Measurements from ENCODE around the gene XPO1. TPM values are rescaled to one million over a fixed set of nuclear protein-coding genes. Genes with fewer than 3 reads are reported as not detected.
"Not testable (repeated sequence)": the region's sequence is repeated elsewhere in the genome, so short reads cannot be mapped to it uniquely, and the experiment has no call there.

XPO1 gene
- total and polyA plus RNA-seq, 12 donors: 48.6 to 137 (median 79.1) TPM

- DNase-seq: no peak
- TF ChIP-seq, protein P1, sequence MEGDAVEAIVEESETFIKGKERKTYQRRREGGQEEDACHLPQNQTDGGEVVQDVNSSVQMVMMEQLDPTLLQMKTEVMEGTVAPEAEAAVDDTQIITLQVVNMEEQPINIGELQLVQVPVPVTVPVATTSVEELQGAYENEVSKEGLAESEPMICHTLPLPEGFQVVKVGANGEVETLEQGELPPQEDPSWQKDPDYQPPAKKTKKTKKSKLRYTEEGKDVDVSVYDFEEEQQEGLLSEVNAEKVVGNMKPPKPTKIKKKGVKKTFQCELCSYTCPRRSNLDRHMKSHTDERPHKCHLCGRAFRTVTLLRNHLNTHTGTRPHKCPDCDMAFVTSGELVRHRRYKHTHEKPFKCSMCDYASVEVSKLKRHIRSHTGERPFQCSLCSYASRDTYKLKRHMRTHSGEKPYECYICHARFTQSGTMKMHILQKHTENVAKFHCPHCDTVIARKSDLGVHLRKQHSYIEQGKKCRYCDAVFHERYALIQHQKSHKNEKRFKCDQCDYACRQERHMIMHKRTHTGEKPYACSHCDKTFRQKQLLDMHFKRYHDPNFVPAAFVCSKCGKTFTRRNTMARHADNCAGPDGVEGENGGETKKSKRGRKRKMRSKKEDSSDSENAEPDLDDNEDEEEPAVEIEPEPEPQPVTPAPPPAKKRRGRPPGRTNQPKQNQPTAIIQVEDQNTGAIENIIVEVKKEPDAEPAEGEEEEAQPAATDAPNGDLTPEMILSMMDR (IDR thresholded peaks at IDR 0.05): no peak
- no peak for TF ChIP-seq POLR2A (IDR thresholded peaks at IDR 0.05)
- H3K4me1 ChIP-seq (replicated peaks in 1 of 2): no peaks in the 10 kb centered on the region
- H3K4me3 ChIP-seq: no peak overlapping the region
- intact Hi-C loops (cut with DNase I): no loop called here
- WGBS, 4 donors: 89 to 93% (median 91%) methylated on average over 6 of the region's 6 CpGs
- H3K9me3 ChIP-seq (replicated peaks in 1 of 3): no peaks in the 10 kb centered on the region
- H3K27ac ChIP-seq: no peak overlapping the region
- peaks cover 0 to 40% of the 10 kb centered on the region in 2 donors for H3K36me3 ChIP-seq (replicated peaks in 1 of 2)
- no peaks in the 10 kb centered on the region for H3K27me3 ChIP-seq
These were observed 60.1 kb downstream of the XPO1 start for GRCh38 chr2:61478086-61478485.

DNA sequence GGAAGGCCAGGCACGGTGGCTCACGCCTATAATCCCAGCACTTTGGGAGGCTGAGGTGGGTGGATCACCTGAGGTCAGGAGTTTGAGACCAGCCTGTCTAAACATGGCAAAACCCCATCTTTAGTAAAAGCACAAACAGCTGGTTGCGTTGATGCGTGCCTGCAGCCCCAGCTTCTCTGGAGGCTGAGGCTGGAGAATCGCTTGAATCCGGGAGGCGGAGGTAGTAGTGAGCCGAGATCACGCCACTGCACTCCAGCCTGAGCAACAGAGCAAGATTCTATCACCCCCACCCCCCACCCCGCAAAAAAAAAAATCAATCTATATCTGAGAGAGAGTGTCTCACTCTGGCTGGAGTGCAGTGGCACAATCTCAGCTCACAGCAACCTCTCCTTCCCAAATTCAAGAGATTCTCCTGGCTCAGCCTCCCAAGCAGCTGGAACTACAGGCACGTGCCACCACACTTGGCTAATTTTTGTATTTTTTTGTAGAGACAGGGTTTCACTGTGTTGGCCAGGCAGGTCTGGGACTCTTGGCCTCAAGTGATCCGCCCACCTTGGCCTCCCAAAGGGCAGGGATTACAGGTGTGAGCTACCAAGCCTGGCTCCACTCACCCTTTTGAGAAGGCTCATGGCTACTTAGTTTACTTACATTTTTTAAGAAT, 61.1 kb downstream of the XPO1 start:
- 91 to 98% (median 96%) methylated on average over 11 to 12 of the region's 12 CpGs for WGBS, 4 donors
- H3K4me1 ChIP-seq (replicated peaks in 1 of 2); H3K4me3 ChIP-seq; DNase-seq; intact Hi-C loops (cut with DNase I); H3K9me3 ChIP-seq (replicated peaks in 1 of 3); H3K27ac ChIP-seq; H3K27me3 ChIP-seq: not testable (repeated sequence)
- H3K36me3 ChIP-seq (replicated peaks in 1 of 2): peaks cover 0 to 30% of the 10 kb centered on the region in 2 donors

DNA sequence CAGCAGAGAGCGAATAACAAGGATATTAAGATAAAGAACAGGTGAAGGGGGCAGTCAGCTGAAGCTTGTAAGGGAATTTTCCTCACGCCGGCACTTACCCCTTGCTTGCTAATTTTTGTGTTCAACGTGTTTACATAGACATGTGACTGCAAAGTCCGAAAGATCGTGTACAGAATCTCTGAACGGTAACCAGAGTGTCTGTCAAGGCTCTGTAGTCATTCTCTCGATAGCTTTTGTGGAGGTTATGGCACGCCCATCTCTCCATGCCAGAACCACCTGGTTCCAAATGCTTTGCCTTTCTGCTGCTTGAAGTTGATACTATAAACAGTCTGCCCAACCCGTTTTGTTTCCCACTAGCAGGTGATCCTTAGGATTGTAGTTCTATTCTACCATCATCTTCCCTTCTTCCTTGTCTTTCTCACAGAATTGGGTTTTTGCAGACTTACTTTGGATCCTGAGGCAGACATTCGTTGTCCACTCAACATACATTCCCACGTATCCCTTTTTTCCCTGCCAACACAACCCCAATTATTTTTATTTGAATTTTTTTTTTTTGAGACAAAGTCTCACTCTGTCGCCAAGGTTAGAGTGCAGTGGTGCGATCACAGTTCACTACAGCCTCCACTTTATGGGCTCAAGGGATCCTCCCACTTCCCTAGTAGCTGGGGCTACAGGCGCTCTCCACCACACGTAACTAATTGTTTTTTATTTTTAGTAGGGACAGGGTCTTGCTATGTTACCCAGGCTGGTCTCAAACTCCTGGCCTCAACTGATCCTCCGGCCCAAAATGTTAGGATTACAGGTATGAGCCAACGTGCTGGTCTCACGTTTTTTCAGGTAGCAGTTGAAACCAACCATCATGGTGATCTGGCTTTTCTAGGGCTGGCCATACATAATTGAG, 66.0 kb downstream of the XPO1 start:
- peaks cover 9 to 26% of the 10 kb centered on the region in 2 donors for H3K4me1 ChIP-seq (replicated peaks in 1 of 2)
- H3K36me3 ChIP-seq (replicated peaks in 1 of 2): peaks cover 0 to under 1% of the 10 kb centered on the region in 2 donors
- intact Hi-C loops (cut with DNase I): no loop called here
- H3K9me3 ChIP-seq (replicated peaks in 1 of 3): no peaks in the 10 kb centered on the region
- peak overlapping the region; percentile 33 to 85 (median 74) for H3K4me3 ChIP-seq
- 37 to 40% (median 39%) methylated on average over 19 of the region's 19 CpGs for WGBS, 4 donors
- H3K27me3 ChIP-seq: no peaks in the 10 kb centered on the region
- TF ChIP-seq, protein P1 (IDR thresholded peaks at IDR 0.05): no peak
- no peak for TF ChIP-seq POLR2A (IDR thresholded peaks at IDR 0.05)
- DNase-seq: peak in 4 of 7 donors; percentile 29 to 61 (median 34)
- H3K27ac ChIP-seq: peak overlapping the region; percentile 89 to 99 (median 98)

DNA sequence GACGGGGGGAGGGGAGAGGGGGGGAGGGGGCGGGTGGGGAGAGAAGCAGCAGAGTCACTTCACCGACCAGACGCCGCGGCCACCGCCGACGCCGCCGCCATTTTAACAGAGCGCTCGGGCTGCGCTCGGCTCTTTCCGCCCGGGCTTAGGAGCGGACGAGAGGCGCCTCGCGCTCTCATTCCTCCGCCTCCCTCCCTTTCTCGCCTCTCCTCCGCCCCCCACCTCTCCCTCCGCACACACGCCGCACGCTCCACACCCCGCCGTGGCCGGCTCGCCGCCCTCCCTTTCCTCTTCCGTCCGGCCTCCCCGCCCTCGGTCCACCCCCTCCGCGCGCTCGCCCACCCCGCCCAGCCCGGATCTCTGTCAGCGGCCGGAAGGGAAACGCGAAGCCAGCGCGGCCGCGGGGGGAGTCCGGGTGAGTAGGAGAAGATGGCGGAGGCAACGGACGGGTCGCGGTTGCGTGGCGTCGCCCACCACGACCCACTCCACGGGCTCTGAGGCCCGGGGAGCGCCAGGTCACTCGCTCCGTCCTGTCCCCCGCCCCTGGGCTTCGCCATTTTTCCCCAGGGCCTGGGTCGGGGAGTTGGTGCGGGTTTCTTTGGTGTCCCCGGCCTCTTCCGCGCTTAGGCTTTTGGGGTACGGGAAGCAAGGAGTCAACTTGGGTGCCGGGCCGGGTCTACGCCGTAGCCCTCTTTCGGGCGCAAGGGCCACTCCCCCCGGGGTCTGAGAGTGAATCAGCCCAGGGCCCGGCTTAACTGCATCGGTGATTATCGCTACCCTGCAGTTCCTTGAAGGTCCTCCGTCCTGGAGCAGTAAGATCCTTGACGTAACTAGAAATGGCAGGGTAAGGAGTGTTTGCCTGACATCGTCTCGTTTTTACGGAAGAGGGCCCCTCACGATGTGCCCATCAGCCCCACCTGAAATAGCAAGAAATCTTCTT, 66.9 kb downstream of the XPO1 start, which contains the start of gene USP34:
USP34 (minus strand) TSS at position 123 of the 940 bp plus-strand sequence. CDS start 395 bp downstream, outside the sequence.
- WGBS, 4 donors: 0% methylated on average over 43 to 89 of the region's 91 CpGs
- Histone ChIP-seq H3K4me1 (replicated peaks in 1 of 2) (peaks cover 9 to 33% of the 10 kb centered on the region in 2 donors), H3K27ac (peak within 1 kb of the TSS; percentile 89 to 99 (median 98)), H3K9me3 (replicated peaks in 1 of 3) (no peaks in the 10 kb centered on the region), H3K4me3 (peak within 1 kb of the TSS; percentile 33 to 85 (median 74)), H3K36me3 (replicated peaks in 1 of 2) (no peaks in the 10 kb centered on the region), H3K27me3 (no peaks in the 10 kb centered on the region)
- intact Hi-C loops (cut with DNase I): no loop called here
- peak; percentile 93 to 97 (median 94) for DNase-seq
- TF ChIP-seq POLR2A (IDR thresholded peaks at IDR 0.05): peak; percentile 62 to 90
- TF ChIP-seq, protein P1 (IDR thresholded peaks at IDR 0.05): peak in 2 of 6 experiments; percentile 24 to 25
